ENCODE data around the gene MST1. TPM values are rescaled to one million over a fixed set of nuclear protein-coding genes. Genes with fewer than 3 reads are reported as not detected.

Gene MST1
- total RNA-seq, 1 donor from 2014 or later: 23.7 TPM

DNA sequence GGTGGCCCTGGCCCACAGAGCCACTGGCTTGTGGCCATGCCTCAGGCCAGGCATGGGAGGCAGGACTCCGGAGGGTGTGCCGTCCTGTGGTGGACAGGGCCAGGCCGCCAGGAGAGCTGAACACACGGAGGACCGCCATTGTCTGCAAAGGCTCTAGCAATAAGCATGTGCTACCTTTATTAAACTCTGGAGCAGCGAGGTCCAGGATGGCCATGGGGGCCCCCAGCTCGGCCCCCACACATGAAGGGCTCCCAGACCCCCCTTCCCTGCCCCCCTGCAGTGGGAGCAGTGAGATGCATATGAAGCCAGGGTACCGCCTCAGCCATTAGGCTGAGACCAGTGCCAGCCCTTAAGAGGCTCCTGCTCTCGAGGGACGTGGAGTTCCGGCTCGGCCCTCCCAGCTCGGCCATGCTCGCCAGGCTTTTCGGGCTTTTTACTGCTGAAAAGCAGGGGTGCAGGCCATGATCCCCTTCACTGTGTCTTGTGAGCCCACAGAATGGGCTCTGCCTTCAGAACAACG lies 27.5 kb upstream of the MST1 start:
- Histone ChIP-seq H3K9me3 (no peaks in the 10 kb centered on the region), H3K4me1 (peaks cover 9% of the 10 kb centered on the region), H3K27me3 (no peaks in the 10 kb centered on the region), H3K27ac (no peak overlapping the region), H3K36me3 (peaks cover 26% of the 10 kb centered on the region), H3K4me3 (no peak overlapping the region)
- DNase-seq: peak; percentile 61
- TF ChIP-seq CTCF (IDR thresholded peaks at IDR 0.05): no peak
- intact Hi-C loops (cut with DNase I): no loop called here
- no peak for ATAC-seq

DNA sequence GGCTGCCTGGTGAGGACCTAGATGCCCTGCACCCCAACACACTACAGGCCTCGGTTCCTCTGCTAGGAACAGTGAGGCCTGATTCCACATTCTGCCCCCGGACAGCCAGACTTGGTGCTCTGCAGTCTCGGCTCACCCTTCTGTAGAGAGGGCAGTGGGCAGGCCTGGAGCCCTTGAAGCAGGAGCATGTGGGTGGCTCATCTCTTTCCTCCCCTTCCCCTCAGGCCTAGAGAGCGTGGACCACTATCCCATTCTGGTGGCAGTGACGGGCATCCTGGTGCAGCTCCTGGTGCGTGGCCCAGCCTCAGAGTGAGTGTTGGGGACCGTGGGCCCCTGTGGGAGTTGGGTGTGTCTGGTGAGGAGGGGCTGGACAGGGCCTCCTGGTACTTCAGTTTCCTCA lies 26.9 kb upstream of the MST1 start:
- DNase-seq (peak; percentile 51), ATAC-seq (no peak)
- H3K4me3 ChIP-seq: no peak overlapping the region
- H3K4me1 ChIP-seq: peaks cover 9% of the 10 kb centered on the region
- H3K36me3 ChIP-seq: peaks cover 25% of the 10 kb centered on the region
- no peaks in the 10 kb centered on the region for H3K27me3 ChIP-seq
- intact Hi-C loops (cut with DNase I): no loop called here
- TF ChIP-seq CTCF (IDR thresholded peaks at IDR 0.05): no peak
- H3K9me3 ChIP-seq: no peaks in the 10 kb centered on the region
- H3K27ac ChIP-seq: no peak overlapping the region

- Histone ChIP-seq H3K4me3 (no peak overlapping the region), H3K27me3 (no peaks in the 10 kb centered on the region), H3K4me1 (peaks cover 9% of the 10 kb centered on the region), H3K27ac (no peak overlapping the region), H3K9me3 (no peaks in the 10 kb centered on the region), H3K36me3 (peaks cover 21% of the 10 kb centered on the region)
- DNase-seq (peak; percentile 53), ATAC-seq (no peak)
- TF ChIP-seq CTCF (IDR thresholded peaks at IDR 0.05): no peak
- intact Hi-C loops (cut with DNase I): no loop called here
Observed at GRCh38 chr3:49715611-49716121, 26.4 kb upstream of the MST1 start.

DNA sequence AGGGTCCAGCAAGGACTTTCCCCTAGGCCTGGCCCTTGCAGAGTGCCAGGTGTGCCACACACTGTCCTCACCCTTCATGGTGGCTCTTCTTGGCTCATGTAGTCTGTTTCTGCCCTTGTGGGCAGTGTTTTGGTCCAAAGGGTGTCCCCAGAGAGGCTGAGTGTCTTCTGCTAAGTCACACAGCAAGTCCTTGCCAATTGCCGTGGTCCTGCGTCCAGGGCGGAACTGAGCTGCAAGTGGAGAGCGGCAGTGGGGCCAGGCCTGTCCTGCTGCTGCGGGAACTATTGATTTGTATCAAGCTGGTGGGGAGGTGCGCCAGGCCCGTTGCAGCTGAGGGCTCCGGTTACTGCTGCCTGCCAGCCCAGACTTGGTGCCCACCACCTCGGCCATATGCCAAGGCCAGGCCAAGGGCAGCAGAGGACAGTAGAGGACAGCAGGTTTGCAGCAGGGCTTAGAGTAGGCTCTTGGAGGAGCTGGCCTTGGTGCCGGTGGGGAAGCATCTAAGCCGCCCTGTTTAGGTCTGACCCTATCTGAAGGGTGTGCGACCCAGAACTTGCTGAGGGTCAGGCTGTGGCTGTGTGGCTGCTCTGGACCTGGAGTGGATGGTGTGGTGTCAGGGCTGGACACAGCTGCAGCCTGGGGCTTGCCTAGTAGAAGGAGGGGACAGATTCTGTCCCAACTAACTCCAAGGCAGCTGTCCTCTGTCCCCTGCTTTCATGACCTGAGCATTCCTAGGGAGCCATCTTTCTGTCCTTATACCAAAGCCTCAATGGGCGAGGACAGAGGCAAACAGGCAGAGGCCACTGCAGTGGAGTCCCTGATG lies 25.7 kb upstream of the MST1 start:
- no peaks in the 10 kb centered on the region for H3K9me3 ChIP-seq
- peaks cover 21% of the 10 kb centered on the region for H3K36me3 ChIP-seq
- ATAC-seq: no peak
- no peak overlapping the region for H3K27ac ChIP-seq
- DNase-seq: peak; percentile 61
- peaks cover 9% of the 10 kb centered on the region for H3K4me1 ChIP-seq
- intact Hi-C loops (cut with DNase I): no loop called here
- H3K4me3 ChIP-seq: no peak overlapping the region
- no peak for TF ChIP-seq CTCF (IDR thresholded peaks at IDR 0.05)
- H3K27me3 ChIP-seq: no peaks in the 10 kb centered on the region

DNA sequence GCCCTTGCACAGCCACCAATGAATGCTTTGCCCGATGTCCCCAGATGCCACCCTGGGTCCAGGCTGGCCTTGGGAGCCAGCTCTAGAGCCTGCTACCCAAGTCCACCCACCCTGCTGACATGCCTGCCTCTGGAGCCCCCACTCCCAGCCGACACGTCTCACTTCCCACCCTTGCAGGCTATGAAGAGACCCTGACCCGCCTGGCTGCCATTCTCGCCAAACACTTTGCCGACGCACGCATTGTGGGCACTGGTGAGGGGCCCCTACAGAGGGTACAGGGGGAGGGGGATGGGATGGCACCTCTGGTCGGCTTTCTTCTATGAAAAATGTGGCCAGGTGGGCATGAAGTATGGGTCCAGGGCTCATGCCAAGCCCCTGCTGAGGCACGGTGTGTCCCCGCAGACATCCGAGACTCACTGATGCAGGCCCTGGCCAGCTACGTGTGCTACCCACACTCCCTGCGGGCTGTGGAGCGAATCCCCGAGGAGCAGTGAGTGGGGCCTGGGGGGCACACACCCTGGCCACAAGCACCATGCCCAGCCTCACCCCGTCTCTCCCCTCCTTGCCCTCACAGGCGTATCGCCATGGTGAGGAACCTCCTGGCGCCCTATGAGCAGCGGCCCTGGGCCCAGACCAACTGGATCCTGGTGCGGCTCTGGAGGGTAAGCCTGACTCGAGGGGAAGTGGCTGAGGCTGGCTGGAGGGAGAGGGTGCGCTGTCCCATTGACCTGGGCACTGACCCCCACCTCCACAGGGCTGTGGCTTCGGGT lies 24.2 kb upstream of the MST1 start:
- Histone ChIP-seq H3K9me3 (no peaks in the 10 kb centered on the region), H3K36me3 (peaks cover 21% of the 10 kb centered on the region), H3K27ac (no peak overlapping the region), H3K27me3 (no peaks in the 10 kb centered on the region), H3K4me3 (no peak overlapping the region), H3K4me1 (peaks cover 2% of the 10 kb centered on the region)
- DNase-seq (peak; percentile 65), ATAC-seq (no peak)
- intact Hi-C loops (cut with DNase I): no loop called here
- no peak for TF ChIP-seq CTCF (IDR thresholded peaks at IDR 0.05)

Data from upper lobe of right lung (tissue), 1 donor.